NCI-H1417 treated with DMSO at 0.1 percent for 48 hours (cell line): Measurements from ENCODE around the gene DCN.

Experiments used
- DNase-seq: peaks from one replicate; lab custom pipeline; 2025; lab: John Stamatoyannopoulos, UW

The DCN gene

GRCh38 chr12:91186156-91186555 lies 3.5 kb upstream of the DCN start:
- no peak for DNase-seq

DNA sequence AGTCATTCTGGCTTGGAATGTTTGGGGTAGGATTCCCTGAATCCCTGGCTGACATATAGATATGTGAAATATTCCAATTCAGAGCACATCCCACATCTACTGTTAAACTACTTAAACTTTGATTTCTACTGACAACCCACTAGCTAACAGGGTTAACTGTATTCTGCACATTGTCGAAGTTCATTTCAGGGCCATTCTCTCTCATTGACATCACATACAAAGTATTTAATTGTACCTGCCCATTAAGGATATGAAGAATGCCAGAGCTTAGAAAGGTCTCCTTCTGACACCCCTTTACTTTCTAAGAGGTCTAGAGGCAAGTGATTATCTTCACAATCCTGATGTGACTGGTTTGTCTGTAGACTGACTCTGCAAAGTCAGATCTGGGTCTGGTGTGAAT lies 2.8 kb upstream of the DCN start:
- no peak for DNase-seq

DNA sequence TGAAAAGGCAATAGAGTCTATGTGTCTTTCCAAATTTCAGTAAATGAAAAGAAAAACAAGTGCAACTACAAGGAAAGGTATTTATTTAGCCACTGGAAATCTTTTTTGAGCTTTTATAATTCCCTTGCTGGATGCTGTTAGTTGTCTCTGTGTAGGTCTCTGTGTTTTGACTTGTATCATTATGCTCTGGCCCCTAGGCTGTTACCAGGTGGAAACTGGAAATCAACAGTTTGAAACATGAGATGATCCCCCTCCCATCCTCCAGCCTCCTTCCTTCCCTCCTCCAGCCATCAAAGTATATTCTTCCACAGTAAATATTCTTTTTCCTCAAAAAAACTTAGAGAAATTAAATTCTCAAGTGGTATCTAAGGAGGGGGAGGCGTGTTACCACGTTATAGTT lies 934 bp upstream of the DCN start:
- no peak for DNase-seq

DNA sequence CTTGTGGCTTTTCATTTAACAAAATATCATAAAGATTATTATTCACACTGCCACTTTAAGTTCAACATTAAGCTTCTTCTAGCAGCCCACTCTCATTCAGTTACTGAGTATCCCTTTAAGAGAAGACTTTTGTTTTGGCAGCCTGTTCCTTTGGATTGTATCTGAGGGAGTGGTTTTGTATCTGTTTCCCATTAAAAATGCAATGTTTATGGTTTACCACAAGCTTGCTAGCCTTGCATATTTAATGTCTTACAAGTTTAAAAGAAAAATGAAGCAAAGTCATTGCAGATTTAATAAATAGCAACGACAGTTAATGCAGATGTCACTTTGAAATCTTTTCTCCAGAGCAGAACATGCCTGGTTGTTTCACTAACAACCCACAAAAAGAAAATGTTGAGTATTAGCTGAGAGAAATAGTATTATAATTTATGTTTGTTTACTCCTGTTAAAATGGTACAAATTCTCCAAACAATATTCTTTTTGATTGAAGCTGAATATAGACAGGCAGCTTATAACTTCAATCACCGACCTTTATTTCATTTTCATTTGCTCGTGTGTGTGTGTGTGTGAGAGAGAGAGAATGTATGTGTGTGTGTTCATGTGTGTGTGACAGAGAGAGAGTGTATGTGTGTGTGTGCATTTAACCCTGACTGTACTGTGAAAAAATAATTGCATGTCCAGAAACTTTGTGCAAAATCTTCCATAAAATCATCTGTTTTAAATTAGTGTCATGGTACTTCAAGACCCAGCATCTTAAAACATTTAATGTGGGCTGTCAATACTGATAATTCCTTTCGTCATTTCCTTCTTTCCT lies 1.8 kb downstream of the DCN start:
- no peak for DNase-seq

DNA sequence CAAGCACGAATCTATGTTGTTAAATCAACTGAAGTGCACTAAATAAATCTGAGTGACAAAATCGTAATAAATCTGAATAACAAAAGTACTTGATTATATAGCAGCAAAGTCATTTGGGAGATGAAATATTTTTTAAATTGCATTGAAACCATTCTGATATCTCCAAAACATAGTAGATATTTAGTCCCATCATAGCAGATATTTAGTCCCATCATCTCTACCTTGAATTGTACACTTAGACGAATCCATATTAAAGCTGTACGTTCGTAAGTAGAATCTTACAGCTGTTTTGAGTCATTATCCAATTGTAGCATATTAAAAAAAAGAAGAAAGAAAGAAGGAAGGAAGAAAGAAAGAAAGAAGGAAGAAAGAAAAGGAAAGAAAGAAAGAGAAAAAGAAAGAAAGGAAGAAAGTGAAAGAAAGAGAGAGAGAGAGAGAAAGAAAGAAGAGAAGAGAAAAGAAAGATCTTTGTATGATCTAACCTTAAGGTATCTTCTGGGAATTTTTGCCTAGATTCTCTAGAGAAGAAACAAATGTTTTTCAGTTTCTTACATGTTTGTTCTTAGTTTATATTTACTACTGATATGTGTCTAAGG lies 2.6 kb downstream of the DCN start:
- no peak for DNase-seq

GRCh38 chr12:91179315-91179714 lies 3.3 kb downstream of the DCN start:
- DNase-seq = no peak

DNA sequence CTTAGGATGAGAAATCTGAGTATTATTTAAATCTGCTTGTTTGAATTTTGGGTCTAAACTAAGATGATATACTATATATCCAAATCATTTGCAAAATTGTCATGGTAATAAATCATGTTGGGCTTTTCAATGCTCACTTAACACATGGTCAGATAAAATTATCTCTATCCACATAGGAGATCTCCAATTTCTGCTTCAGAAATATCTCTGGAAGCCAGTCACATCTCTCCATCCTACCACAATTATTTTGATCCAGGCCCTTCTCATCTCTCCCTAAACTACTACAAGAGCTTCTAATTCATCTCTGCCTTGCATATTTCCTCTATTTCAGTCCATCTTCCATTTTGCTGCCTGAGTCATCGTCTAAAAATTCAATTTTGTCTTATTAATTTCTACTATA lies 3.8 kb downstream of the DCN start:
- DNase-seq = no peak

DNA sequence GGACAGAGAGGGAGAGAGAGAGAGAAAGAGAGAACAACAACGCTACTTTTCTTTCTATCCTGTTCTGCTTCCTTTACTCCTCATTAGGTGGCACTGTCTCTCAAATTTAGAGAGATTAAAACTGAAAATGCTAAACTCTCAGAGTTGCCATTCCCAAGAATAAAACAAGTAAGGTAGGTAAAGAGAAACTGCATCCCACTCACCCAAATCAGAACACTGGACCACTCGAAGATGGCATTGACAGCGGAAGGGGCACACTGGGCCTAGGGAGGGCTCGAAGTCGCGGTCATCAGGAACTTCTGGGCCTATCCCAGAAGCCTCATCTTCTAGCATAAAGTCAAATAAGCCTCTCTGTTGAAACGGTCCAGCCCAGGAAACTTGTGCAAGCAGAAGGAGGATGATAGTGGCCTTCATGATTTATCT lies 4.5 kb downstream of the DCN start:
- DNase-seq = no peak

GRCh38 chr12:91177381-91177780 lies 5.2 kb downstream of the DCN start:
- DNase-seq = no peak

- DNase-seq = no peak
Measured at GRCh38 chr12:91176915-91177314, 5.7 kb downstream of the DCN start.

DNA sequence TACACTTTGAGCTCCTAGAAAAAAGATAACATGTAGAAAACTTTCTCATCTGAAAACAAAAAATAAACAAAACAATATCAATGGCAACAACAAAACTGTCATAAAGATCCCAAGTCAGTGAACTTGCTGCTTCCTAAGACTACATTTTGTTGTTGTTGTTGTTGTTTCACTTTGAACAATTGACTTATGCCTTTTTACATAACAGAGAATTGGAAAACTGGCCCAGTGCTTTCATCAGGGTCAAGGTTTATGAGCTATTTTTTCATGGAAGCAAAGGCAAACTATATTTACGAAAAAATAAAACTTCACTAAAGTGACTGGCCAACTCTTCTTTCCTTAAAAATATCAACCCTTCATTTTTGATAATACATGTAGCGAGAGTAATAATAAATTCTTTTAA lies 6.3 kb downstream of the DCN start:
- DNase-seq = no peak

GRCh38 chr12:91173124-91173523 lies 9.5 kb downstream of the DCN start:
- no peak for DNase-seq

DNA sequence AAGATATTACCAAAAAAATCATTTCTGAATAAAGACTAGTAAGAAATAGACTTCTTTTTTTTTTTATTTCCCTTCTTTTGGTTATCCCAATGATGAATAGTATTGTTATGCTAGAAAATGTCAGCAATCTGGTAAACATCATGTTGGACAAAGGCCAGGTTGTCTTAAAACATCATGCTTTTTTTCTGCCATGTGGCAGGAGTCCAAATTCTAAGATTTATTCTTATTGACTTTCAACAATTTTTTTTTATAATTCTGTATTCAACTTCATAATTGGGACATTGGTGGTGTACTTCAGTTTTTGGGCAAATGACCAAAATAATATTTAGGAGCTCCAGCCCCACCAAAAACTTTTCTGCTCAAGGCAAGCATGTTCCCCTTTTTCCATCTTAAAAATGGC lies 10.5 kb downstream of the DCN start:
- no peak for DNase-seq

DNA sequence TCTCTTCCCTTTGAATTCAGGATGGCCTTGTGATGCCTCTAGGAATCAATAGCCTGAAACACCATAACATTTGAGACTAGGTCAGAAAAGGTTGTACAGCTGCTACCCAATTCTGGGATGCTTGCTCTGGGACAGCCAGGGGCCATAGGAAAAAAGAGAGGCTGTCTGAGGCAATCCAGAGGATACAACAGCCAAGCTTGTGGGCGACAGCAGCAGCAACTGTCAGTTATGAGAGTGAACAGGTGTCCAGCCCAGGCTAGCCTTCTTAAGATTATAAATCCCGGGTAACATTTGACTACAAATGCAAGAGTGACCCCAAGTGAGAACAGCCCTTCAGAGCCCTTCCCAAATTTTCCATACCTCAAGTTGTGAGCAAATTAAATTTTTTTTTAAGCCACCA lies 11.1 kb downstream of the DCN start:
- no peak for DNase-seq

DNA sequence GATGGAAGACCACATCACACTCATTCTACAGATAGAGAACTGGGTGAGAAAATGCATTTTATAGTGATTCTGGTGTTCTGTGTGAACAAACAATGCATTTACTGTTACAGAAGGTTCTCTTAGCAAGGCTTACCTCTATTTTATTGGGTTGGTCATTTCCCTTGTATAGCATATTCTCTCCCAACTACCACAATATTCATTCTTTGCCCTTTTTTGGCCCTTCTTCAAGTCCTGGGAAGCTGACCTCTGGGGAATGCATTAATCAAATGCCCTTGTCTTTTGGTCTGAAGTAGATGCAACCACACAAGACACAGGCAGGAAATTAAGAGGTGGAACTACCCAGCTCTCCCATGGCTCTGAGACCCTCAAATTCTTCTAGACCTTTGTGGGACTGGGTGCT lies 19.5 kb downstream of the DCN start:
- no peak for DNase-seq

DNA sequence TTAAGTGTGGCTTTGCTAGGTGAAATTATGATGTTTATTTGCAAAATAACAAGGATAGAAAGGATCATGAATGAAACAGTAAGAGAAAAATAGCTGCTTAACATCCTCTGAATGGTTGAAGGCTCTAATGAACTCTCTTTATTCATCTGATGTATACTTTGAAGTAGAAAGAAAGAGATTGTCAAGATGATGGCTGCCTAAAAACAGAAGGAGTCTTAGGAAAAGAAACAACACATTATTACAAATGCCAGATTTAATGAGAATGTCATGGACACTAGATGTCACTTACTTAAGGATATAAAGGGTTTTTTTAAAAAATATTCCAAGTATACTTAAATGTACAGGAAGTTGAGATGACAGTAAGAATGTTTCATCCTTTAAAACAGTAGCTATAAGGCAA lies 21.6 kb downstream of the DCN start:
- DNase-seq = no peak

DNA sequence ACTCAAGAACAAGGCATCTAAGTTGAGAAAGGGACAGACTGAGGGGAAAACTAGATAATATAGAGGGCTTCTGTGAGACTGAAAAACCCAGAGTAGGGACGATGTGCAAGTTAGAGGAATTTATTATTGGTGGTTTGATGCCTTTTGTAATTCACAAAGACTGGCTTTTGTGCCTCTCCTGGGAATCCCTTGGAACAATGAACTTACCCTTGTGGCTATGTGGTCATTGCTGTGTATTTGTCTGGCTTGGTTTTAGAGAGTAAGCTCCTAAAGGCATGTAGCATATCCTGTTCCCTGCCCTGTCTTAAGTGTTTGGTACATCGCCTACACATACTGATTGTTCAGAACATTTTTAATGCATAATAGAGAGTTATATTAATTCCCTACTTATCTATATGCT lies 26.6 kb downstream of the DCN start:
- DNase-seq = no peak

DNA sequence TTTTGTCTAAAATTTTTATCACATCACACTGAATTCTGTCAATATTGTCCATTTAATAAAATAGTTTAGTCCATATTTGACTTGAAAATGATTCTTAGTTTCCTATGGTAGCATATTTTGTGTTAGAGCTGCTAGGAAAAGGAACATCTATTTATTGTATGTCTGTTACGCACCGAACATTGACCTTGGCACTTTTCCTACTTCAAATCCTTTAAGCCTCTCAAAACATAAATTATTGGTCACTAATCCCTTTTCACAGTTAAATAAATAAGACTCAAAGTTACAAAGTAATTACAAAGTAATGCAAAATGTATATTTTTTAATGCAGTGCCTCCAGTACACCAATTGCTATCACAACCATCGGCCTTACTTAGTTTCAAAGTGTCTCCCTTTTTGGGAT lies 28.5 kb downstream of the DCN start:
- no peak for DNase-seq

DNA sequence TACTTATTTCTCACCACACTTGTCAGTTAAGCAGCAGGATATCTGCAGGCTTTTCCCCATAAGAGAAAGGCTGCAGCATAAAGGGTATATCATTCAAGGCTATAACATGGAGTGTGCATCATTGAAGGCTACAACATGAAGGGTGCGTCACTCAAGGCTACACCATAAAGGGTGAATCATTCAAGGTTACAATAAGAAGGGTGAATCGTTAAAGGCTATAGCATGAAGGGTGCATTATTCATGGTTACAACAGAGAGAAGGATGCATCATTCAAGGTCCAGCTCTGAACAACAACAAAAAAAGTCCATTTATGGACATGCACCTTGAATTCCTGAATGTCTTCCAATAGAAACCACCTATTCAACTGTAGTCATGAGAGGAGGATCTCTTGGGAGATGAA lies 38.6 kb downstream of the DCN start:
- DNase-seq = no peak

DNA sequence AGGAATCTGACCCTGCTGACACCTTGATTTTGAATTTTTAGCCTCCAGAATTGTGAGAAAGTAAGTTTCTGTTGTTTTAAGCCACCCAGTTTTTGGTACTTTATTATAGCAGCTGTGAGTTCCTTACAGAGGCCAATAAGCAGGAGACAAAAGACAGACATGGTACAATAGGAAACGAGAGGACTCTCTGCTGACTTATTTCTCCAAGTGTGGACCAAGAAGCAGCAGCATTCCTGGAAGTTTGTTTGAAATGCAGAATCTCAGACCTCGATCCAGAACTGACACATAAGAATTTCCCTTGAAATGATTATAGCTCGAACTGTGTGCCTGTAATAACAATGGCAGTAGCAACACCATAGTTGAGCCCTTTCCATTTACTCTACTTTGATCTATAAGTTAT lies 39.4 kb downstream of the DCN start:
- DNase-seq = no peak

- no peak for DNase-seq
Measured at GRCh38 chr12:91142221-91142631, 40.4 kb downstream of the DCN start.

DNA sequence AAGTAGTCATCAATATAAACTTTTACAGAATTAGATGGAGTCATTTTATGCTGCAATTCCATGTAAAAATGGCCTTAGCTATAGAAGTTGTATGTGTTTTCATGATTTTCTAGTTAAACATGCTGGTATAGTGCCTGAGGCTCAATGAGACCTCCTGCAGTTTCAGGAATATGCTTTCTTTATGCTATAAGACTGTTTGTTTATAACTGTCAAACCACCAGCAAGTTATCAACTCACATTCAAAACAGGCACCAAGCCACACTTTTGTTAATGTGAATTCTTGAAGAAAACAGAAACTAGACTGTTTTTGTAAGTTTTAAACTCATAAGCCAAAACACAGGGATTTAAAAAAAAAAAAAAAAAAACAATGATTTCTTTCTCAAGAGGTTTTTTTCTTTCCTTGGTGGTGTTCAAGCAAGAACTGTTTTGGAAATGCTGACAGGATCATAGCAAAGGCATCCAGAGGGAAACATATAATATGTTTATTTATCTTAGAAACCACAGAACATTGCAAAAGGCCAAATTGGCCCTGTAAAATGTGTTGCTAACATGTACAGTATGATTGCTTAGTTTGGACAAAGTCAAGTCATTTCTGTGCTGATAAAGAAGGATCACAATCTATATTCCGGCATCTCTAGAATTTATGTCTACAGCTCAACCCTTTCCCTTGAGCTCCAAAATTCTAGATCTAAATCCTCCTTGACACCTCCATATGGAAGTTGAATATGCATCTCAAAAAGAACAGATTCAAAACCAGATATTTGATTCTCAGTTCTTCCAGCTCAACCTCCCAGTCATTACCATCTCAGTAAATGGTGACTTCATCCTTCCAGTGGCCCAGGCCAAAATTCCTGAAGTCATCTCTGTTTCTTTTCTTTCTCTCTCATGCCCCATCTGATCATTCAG lies 42.3 kb downstream of the DCN start:
- no peak for DNase-seq

- DNase-seq = no peak
Measured at GRCh38 chr12:91139286-91139685, 43.3 kb downstream of the DCN start.
